Heart left ventricle (tissue), 13 donors: ENCODE results near the gene ZNF782.

ENCODE experiments used
- CTCF ChIP-seq, 12 donors: fragments of 200-600 bp; sonication (generic) in 4 of 12; IDR thresholded peaks; one replicate each; pipeline versions ENCODE4 v1.5.0 to v1.8.0; 2018 to 2022; ENCODE audit warnings: antibody characterized with exemption in 12 of 12, mild to moderate bottlenecking in 5 of 12
- POLR2A ChIP-seq, 2 donors: fragments of 450-650 bp; IDR thresholded peaks; one replicate each; pipeline ENCODE4 v1.6.1; 2017; ENCODE audit warnings: antibody characterized with exemption in 2 of 2, mild to moderate bottlenecking in 2 of 2, moderate library complexity in 2 of 2
- donor health status: ischemic (EF 13 %, LVEDD 7.1; RV severe dilation, severe dysfunction).
- donor health status: DM: no; HTN: yes; CAD: no.
- donor health status: DM: no; HTN: no; CAD: no.
- donor health status: ischemic (EF 25% LVEDD 6.9; RV normal size, moderate dysfunction).
- donor health status: ischemic (EF 25% LVEDD 5.7; RV mildly dilated, moderate dysfunction).
- donor health status: ischemic (EF 35%, LVEDD 5.7; RV mildly dilated, moderate dysfunction).
- donor health status: nonischemic (EF 11% LVEDD 7.7; RV severe dilation, severe dysfunction).
- donor health status: DM: yes; HTN: yes; CAD: no.
- donor health status: PGD.
- donor health status: ischemic (EF 29% LVEDD 5.4; RV normal size, mild dysfunction).
- donor health status: nonischemic (EF 23%, LVEDD 6.1; RV moderate dilation, normal function).

GRCh38 chr9:96779089-96779488 lies 75.2 kb downstream of the ZNF782 start:
- TF ChIP-seq CTCF (IDR thresholded peaks at IDR 0.05) (no peak), POLR2A (IDR thresholded peaks at IDR 0.05) (no peak)
